Bladder microvascular endothelial cell (primary cell): ENCODE results near the gene ZSCAN31. TPM values are rescaled to one million over a fixed set of nuclear protein-coding genes. Genes with fewer than 3 reads are reported as not detected.

Experiments
- total RNA-seq: library from RNA; depleted of rRNA; stranded (reverse); fragments of >200 nt; gene quantifications from 2 replicates; pipeline ENCODE4 v1.2.3, GENCODE V29; 2014

The ZSCAN31 gene
- 21.3 and 45.7 TPM in 2 replicates for total RNA-seq

GRCh38 chr6:28335564-28336283 is at the start of gene ZSCAN31:
Gene ZSCAN31 (minus strand): TSS chr6:28336148. CDS start chr6:28329683, 6,465 bp downstream.

GRCh38 chr6:28349892-28350737 is 14.2 kb upstream of the ZSCAN31 start, which contains the start of gene ZKSCAN3:
Gene ZKSCAN3 (plus strand): TSS chr6:28349947. CDS start chr6:28359587, 9,640 bp downstream.

GRCh38 chr6:28281288-28282064 is 54.5 kb downstream of the ZSCAN31 start, which contains the start of gene PGBD1:
Gene PGBD1 (plus strand): TSS chr6:28281572. CDS start chr6:28283814, 2,242 bp downstream.

Other genes with a start within 250 kb of the ZSCAN31 start
- 11.0 and 11.3 TPM in 2 replicates for gene ZSCAN16, start 211.5 kb downstream of the ZSCAN31 start, total RNA-seq
- 7.1 and 21.9 TPM in 2 replicates for gene ZKSCAN8, start 194.3 kb downstream of the ZSCAN31 start, total RNA-seq
- 9.4 and 16.9 TPM in 2 replicates for gene ZSCAN9, start 110.9 kb downstream of the ZSCAN31 start, total RNA-seq
- gene ZKSCAN4, start 83.9 kb downstream of the ZSCAN31 start, total RNA-seq, result 3.9 and 4.3 TPM in 2 replicates
- gene NKAPL, start 76.9 kb downstream of the ZSCAN31 start, total RNA-seq, result 0.32 and 0.57 TPM in 2 replicates
- 7.4 and 12.0 TPM in 2 replicates for gene ZSCAN26, start 69.0 kb downstream of the ZSCAN31 start, total RNA-seq
- 6.5 and 7.0 TPM in 2 replicates for gene PGBD1, start 54.6 kb downstream of the ZSCAN31 start, total RNA-seq
- 3.7 and 7.2 TPM in 2 replicates for gene ZKSCAN3, start 13.8 kb upstream of the ZSCAN31 start, total RNA-seq
- gene ZSCAN12, start 63.6 kb upstream of the ZSCAN31 start, total RNA-seq, result 3.2 and 5.3 TPM in 2 replicates
- gene ZSCAN23, start 107.3 kb upstream of the ZSCAN31 start, total RNA-seq, result 1.5 TPM in 2 replicates
- gene GPX6, start 179.6 kb upstream of the ZSCAN31 start, total RNA-seq, result not detected in 2 replicates
- not detected in 2 replicates for gene GPX5, start 189.7 kb upstream of the ZSCAN31 start, total RNA-seq